GDM1 (cell line): ENCODE measurements around the gene KCND3.
A peak's percentile ranks its signal among the peaks of the same experiment; 100 is the strongest.

Experiments used
- DNase-seq: peaks from one replicate; lab custom pipeline; 2025; lab: John Stamatoyannopoulos, UW

The KCND3 gene

GRCh38 chr1:111776391-111776790 lies 213.1 kb downstream of the KCND3 start:
- DNase-seq: no peak

- no peak for DNase-seq
Observed at GRCh38 chr1:111775966-111776365, 213.5 kb downstream of the KCND3 start.

- no peak for DNase-seq
Observed at GRCh38 chr1:111770916-111771315, 218.6 kb downstream of the KCND3 start.

- DNase-seq: peak; percentile 16
Observed at GRCh38 chr1:111769517-111770146, 219.8 kb downstream of the KCND3 start.

DNA sequence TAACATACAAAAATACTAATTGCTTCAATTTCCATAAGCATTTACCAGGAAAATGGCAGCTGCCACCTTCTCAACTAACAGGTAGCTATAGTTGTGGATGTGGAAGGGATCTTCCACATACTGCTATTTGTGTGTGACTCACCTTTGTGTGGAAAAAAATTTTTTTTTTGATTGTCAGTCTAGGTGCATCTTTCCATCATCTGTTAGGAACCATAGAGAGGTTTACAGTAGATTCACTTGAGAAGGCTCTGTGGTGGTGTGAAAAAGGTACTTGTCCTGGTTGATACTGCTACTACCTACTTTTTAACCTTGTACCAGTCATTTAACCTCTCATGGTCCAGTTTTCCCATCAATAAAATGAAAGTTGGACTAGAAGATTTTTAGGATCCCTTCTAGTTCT lies 220.8 kb downstream of the KCND3 start:
- DNase-seq: no peak

DNA sequence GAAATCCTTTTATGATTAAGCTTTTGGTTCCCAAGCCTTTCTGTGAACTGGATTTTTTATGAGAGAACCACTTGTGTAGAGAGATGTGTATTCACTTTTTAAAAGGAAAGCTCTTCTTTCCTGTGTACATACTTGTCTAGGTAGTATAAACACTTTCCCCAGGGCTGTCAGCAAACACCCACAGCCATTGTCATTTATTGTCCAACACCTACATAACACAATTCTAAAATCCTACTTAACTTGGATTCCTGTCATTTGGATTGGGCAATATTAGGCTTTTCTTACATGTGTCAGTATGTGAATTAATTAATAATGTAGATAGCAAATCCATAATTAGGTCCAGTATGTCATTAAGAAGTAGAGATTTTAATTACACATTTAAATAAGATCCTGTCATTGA lies 221.4 kb downstream of the KCND3 start:
- no peak for DNase-seq

GRCh38 chr1:111762332-111762731 lies 227.1 kb downstream of the KCND3 start:
- DNase-seq: no peak

GRCh38 chr1:111761717-111762116 lies 227.8 kb downstream of the KCND3 start:
- no peak for DNase-seq

GRCh38 chr1:111758373-111758772 lies 231.1 kb downstream of the KCND3 start:
- no peak for DNase-seq

DNA sequence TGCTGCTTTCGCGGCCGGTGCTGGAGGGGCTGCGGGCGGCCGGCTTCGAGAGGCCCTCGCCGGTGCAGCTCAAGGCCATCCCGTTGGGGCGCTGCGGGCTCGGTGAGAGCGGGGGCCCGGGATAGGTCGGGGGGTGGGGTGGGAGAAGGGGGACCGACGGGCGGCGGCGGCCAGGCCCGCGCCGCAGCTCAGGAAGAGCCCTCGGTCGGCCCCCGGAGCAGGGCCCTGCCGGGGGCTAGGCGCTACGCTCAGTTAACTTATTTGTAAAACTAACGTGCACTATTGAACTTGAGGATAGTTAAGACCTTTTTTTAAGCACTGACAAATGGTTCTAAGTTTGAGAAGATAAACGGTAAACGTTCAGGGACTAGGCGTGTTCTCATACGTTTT lies 233.3 kb downstream of the KCND3 start:
- no peak for DNase-seq

DNA sequence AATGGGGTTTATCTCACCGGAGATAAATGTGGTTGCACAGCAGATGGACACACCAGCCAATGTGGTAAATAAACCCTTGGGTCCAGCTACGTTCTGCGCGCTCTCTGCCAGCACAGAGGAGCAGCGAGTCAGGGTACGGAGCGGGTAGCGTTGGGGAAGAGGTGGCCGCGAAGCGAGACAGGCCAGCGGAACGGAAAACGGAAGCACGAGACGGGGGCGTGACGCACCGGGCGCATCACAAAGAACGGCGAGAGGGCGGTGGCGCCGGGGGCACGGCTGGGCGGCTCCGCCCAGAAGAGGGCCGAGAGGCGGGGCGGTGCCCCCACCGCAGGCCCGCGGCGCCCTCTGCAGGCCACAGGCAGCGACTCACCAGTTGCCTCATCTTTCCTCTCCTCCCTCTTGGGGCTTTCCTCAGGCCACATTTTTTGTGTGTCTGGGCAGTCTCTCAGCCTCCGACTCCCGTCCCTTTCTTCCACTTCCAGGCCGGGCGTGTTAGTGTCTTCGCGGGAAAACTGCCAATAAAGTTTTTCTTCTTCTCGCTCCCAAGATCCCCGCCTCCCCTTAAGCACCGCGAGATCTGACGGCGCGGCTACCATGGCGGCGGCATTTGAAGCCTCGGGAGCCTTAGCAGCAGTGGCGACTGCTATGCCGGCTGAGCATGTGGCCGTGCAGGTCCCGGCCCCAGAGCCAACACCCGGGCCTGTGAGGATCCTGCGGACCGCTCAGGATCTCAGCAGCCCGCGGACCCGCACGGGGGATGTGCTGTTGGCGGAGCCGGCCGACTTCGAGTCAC lies 233.9 kb downstream of the KCND3 start, which contains the start of gene DDX20:
TSS of gene DDX20 (plus strand) at position 571 of the 793 bp plus-strand sequence. CDS start at position 595, 24 bp downstream.
- DNase-seq: peak; percentile 95

- DNase-seq: peak; percentile 43
Observed at GRCh38 chr1:111754984-111755330, 234.5 kb downstream of the KCND3 start.

GRCh38 chr1:111751906-111752575 lies 237.4 kb downstream of the KCND3 start:
- DNase-seq: no peak

GRCh38 chr1:111750856-111751255 lies 238.6 kb downstream of the KCND3 start:
- no peak for DNase-seq

DNA sequence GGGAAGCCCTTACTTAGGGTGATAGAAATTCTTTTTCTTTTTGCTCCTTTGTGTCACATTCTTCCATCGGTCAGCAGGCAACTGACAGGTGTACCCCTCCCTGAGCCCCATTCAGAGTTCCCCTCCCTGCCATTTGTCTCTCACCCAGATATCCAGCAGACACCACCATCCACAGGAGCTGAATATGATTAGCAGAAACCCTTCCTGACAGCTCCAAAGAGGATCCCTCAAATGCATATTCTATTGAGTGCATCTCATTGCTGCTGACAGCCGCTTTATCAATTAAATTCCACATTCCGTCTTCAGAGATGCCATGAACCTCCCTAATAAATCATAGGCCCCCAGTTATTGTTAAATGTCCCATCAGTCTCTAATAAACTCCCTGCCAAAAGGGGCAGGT lies 239.8 kb downstream of the KCND3 start:
- DNase-seq: no peak

GRCh38 chr1:111747947-111748346 lies 241.5 kb downstream of the KCND3 start:
- no peak for DNase-seq

DNA sequence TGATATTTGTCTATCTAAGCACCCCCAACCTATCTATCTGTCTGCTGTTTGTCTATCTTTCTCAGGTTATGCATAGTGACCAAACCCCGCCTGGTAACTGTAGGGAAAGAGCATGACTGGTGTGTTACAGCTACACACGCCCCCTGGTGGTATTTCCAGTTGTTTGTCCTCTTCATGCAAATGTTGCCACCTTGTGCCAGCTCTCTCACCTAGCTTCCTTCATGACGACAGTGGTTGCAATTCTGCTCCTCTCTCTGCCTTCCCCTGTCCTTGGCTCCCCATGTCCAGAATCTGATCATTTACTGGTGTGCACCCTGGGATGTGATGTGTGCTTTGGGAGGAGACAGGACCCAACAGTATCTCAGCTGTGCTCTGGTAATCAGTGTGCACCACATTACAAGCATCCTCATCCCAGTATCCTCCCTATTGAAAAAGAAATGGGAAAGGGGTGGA lies 242.2 kb downstream of the KCND3 start:
- peak; percentile 63 for DNase-seq

DNA sequence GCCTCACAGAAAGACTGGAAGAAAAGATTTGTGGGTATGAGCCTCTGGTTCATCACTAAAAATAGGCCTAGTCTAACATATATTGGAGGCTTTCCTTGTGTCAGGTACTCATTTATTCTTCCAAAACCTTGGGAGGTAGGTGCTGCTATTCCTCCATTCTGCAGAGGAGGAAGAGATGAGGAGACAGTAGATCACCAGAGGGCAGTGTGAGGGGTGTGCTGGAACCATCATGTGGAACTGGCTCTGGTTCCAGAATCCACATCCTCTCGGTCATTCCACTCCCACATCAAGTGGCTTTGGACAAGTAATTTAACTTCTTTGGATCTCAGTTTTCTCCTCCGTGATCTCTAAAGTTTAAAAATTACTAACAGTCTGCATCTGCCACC lies 242.9 kb downstream of the KCND3 start:
- DNase-seq: no peak

GRCh38 chr1:111745675-111746613 lies 243.5 kb downstream of the KCND3 start:
- DNase-seq: no peak

GRCh38 chr1:111743679-111744101 lies 245.8 kb downstream of the KCND3 start:
- no peak for DNase-seq

DNA sequence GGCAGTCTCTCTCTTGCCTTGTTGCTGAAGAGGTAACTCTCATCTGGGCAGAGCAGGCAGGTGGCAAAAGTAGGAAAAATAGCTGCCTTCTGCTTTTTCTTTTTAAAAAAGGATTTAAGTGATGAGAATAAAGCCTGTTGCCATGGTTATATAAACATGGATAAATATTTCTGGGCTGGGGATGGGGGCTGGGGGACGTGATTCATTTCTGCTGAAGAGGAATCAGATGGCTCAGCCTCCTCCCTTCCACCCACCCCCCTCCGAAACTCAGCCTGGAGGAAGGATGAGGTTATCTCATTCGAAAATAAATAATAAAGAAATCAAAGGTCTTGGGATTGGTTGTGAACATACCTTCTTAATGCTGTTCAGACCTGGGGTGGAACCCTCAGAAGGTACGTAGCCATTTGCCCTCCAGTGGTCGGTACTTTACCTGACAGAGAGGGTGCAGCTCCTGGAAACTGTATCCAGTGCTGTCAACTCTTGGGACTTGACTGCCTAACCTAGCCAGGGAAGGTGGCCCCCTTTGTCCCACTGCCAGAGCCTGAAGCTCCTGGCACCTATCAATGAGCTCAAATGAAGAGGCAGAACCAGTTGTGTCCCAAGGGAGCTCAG lies 246.4 kb downstream of the KCND3 start:
- DNase-seq: no peak
